Fibroblast of the aortic adventitia (primary cell): ENCODE data around the gene HINT2. TPM values are rescaled to one million over a fixed set of nuclear protein-coding genes. Genes with fewer than 3 reads are reported as not detected.
A peak's percentile ranks its signal among the peaks of the same experiment; 100 is the strongest.

Experiments used
- DNase-seq: peaks from one replicate; pipeline ENCODE4 v3.0.0-alpha.2; 2010; ENCODE audit warnings: low read depth
- H3K4me3 ChIP-seq: 2 replicates; pipeline ENCODE4 v1.5.1; 2011; ENCODE audit warnings: low read depth, mild to moderate bottlenecking, control low read depth, low read length, moderate library complexity
- total RNA-seq: library from RNA; depleted of rRNA; stranded (reverse); fragments of >200 nt; gene quantifications from 2 replicates; pipeline ENCODE4 v1.2.3, GENCODE V29; 2012; ENCODE audit warnings: low replicate concordance
- TF ChIP-seq, protein P1 (sequence below): IDR thresholded peaks from 2 replicates; pipeline ENCODE4 v1.5.1; 2011; ENCODE audit warnings: mild to moderate bottlenecking, low read length, control low read depth, inconsistent platforms; ENCODE audit not compliant: insufficient read depth

Gene HINT2
- total RNA-seq, 1 donor = 24.9 TPM

- no peak overlapping the region for H3K4me3 ChIP-seq
- no peak for DNase-seq
- TF ChIP-seq, protein P1, sequence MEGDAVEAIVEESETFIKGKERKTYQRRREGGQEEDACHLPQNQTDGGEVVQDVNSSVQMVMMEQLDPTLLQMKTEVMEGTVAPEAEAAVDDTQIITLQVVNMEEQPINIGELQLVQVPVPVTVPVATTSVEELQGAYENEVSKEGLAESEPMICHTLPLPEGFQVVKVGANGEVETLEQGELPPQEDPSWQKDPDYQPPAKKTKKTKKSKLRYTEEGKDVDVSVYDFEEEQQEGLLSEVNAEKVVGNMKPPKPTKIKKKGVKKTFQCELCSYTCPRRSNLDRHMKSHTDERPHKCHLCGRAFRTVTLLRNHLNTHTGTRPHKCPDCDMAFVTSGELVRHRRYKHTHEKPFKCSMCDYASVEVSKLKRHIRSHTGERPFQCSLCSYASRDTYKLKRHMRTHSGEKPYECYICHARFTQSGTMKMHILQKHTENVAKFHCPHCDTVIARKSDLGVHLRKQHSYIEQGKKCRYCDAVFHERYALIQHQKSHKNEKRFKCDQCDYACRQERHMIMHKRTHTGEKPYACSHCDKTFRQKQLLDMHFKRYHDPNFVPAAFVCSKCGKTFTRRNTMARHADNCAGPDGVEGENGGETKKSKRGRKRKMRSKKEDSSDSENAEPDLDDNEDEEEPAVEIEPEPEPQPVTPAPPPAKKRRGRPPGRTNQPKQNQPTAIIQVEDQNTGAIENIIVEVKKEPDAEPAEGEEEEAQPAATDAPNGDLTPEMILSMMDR = no peak
These were observed 13.3 kb downstream of the HINT2 start for GRCh38 chr9:35801328-35802128.

- no peak for DNase-seq
- TF ChIP-seq, protein P1 = no peak
- no peak overlapping the region for H3K4me3 ChIP-seq
These were observed 14.3 kb downstream of the HINT2 start for GRCh38 chr9:35800530-35800929.

DNA sequence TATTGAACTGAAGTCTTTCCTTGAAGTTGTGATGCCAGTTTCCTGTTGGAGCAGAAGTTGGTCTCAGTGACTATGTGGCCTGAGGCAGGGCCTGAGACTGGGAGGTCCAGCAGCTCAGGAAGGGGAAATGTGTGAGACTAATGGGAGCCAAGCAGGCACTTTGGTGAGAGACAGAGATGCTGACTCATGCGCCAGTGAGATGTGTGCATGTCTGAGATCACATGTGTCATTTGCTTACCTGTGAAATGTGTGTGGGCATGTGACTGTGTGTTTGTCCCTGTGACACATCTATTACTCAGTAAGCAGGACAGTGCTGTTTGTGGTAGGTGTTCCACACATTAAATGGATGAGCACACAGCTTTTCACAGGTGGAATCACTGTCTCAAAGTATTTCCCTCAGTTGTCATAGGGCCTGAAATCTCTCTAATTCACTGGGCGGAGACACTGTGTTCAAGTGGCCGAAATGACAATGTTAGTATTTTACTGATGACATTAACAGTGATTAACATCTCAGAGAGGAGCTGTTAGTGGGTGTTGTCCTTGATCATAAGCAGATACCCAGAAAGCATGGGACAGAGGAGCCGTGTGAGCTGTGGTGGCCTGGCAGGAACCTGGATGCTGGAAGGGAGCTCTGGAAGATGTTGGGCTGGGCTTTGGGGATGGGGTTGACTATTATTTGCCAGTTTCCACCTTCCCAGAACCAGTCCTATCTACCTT lies 16.0 kb downstream of the HINT2 start:
- H3K4me3 ChIP-seq = no peak overlapping the region
- TF ChIP-seq, protein P1 = no peak
- DNase-seq = no peak

DNA sequence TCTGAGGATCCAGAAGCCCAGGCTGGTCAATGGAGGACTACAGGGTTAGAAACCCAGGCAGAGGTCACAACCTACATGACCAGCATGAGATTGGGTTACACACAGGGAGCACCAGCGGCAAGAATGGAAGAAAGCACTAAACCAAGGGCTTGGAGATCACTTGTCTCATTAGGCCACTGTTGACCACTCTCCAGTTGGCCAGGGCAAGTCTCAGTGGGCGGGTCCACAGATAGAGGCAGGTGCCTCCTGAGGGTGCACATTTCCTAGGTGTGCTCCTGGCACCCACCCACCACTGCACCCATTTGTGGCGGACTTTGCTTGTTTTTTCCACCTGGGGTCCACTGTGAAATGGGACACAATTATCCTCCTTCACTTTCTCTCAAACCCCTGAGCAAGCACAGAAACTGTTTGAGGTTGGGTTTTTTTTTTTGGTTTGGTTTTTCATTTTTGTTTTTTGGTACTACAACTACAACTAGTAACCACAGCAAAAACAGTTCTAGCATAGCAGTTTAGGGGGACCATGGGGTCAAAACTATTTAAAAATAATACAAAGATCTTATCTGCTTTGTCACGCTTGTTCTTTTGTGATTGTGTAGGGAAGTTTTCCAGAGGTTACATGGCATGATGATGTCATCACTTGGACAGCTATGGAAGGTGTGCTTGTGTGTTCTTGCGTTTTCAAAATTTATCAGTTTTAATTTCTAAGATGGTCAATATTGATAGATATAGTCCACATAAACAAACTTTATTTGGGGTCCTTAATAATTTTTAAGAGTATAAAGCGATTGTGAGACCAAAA lies 17.3 kb downstream of the HINT2 start:
- no peak overlapping the region for H3K4me3 ChIP-seq
- TF ChIP-seq, protein P1 = no peak
- peak; percentile 34 for DNase-seq

DNA sequence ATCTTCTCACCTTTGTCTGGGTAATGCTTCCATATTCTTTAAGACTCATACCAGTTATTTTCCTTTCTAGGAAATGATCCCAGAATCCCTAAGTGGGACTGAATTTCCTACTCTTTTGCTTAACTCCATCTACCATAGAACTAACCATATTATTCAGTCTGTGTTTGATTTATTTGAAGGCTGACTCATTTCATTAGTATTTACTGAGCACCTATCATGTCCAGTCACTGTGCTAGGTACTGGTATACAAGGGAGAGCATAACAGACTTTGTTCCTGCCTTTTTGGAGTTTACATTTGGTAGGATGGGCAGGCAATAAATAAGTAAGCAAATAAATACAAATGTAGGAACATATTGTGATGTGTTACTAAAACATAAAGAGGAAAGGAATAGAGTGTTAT lies 19.1 kb downstream of the HINT2 start:
- H3K4me3 ChIP-seq = no peak overlapping the region
- DNase-seq = no peak
- TF ChIP-seq, protein P1 = no peak

DNA sequence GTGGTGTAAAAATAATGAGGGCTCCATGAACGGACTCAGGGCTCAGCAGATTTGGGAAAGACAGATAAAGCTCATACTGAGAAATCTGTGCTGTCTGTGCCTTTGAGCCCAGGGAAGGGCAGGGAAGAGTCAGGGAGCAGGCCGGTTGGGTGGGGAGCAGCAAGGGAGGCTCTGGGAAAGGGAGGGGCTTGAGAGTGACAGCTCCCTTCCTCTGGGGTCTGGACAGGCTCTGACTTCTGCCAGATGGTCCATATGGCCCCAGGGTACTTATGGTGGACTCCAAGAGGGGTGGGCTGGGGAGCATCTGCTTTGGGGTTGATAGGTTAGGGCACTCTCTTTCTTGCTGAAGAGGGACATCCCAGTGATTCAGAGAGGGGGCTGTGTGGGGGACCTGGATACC lies 21.4 kb downstream of the HINT2 start:
- H3K4me3 ChIP-seq = peak overlapping the region; percentile 74
- TF ChIP-seq, protein P1 = no peak
- no peak for DNase-seq
